MCF 10A (cell line): ENCODE measurements around the gene FMC1. TPM values are rescaled to one million over a fixed set of nuclear protein-coding genes. Genes with fewer than 3 reads are reported as not detected.

Source experiments
- BruUV-seq: library from RNA; stranded (reverse); fragments of 400-500 nt; replicated peaks from 2 replicates; lab custom pipeline; 2021; lab: Mats Ljungman, UMichigan
- CTCF ChIA-PET: fragments of 300-600 bp; sonication (Branson Sonifier 250); formaldehyde crosslinking; extraction: SDS; loops from one replicate; lab custom pipeline; 2021; ENCODE audit warnings: antibody characterized with exemption, inconsistent platforms; lab: Yijun Ruan, JAX
- POLR2A ChIA-PET: fragments of 300-600, 350-650 bp; sonication (Branson Sonifier 250); formaldehyde crosslinking; extraction: SDS; loops from one replicate; lab custom pipeline; 2020; ENCODE audit warnings: antibody characterized with exemption, inconsistent platforms; lab: Yijun Ruan, JAX
- DNase-seq: peaks from one replicate; pipeline ENCODE4 v3.0.0-alpha.2; 2018; ENCODE audit not compliant: unreplicated experiment
- H3K27ac Mint-ChIP-seq: one replicate; pipeline ENCODE4 v1.8.0; 2022; ENCODE audit warnings: mild to moderate bottlenecking, low read depth, mixed read lengths; ENCODE audit not compliant: unreplicated experiment
- H3K27me3 Mint-ChIP-seq: one replicate; pipeline ENCODE4 v1.8.0; 2022; ENCODE audit warnings: mixed read lengths; ENCODE audit not compliant: insufficient read depth, unreplicated experiment
- H3K36me3 Mint-ChIP-seq: one replicate; pipeline ENCODE4 v1.8.0; 2022; ENCODE audit warnings: mild to moderate bottlenecking, moderate library complexity, mixed read lengths; ENCODE audit not compliant: insufficient read depth, unreplicated experiment
- H3K4me1 Mint-ChIP-seq: one replicate; pipeline ENCODE4 v1.8.0; 2022; ENCODE audit warnings: mixed read lengths; ENCODE audit not compliant: insufficient read depth, unreplicated experiment
- H3K4me3 Mint-ChIP-seq: one replicate; pipeline ENCODE4 v1.8.0; 2022; ENCODE audit warnings: mild to moderate bottlenecking, moderate library complexity, mixed read lengths; ENCODE audit not compliant: unreplicated experiment
- H3K9me3 Mint-ChIP-seq: one replicate; pipeline ENCODE4 v1.8.0; 2022; ENCODE audit warnings: mixed read lengths; ENCODE audit not compliant: unreplicated experiment
- intact Hi-C: fragments of 100-400 bp; cut with micrococcal nuclease; formaldehyde crosslinking; loops from 2 replicates; pipeline ENCODE4 v1.14.1; 2022
- total RNA-seq: library from RNA; stranded (reverse); gene quantifications from 2 replicates; pipeline ENCODE4 v1.2.3, GENCODE V29; 2022
- TF ChIP-seq, protein P1 (sequence below): fragments of 200-600 bp; IDR thresholded peaks from one replicate; pipeline ENCODE4 v1.8.0; 2022; ENCODE audit warnings: antibody characterized with exemption, mild to moderate bottlenecking; ENCODE audit not compliant: unreplicated experiment

Gene FMC1
- total RNA-seq, 1 experiment from 2014 or later = 11.8 TPM

DNA sequence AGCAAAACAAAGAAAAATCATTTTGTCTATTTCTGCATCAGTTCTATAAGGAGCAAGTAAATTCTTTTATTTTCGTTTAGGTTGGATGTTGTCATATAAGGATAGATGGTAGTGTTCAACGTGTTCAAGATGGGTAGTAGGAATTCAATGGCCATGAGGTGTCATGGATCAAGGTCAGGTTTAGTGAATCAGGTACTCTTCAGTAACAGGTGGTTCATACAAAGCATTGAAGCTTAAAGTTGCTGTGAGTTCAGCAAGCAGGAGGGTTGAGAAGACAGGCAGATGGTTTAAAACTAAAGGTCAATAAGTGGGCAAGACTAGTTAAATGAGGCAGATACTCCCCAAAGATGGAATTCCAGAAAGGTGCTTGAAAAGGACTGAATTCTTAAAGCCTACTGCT is 24.2 kb downstream of the FMC1 start:
- H3K27me3 Mint-ChIP-seq = no peaks in the 10 kb centered on the region
- no peak overlapping the region for H3K27ac Mint-ChIP-seq
- H3K36me3 Mint-ChIP-seq = peaks cover 45% of the 10 kb centered on the region
- ChIA-PET CTCF (no interaction called here), POLR2A (interaction anchor here (0.5 to 3.5 kb wide), 2 partner anchors 9 to 317 kb away, joined by 3 to 27 read pairs; no protein-coding TSS in a partner anchor)
- intact Hi-C loops = no loop called here
- no peaks in the 10 kb centered on the region for H3K9me3 Mint-ChIP-seq
- H3K4me1 Mint-ChIP-seq = peaks cover 29% of the 10 kb centered on the region
- DNase-seq = no peak
- TF ChIP-seq, protein P1, sequence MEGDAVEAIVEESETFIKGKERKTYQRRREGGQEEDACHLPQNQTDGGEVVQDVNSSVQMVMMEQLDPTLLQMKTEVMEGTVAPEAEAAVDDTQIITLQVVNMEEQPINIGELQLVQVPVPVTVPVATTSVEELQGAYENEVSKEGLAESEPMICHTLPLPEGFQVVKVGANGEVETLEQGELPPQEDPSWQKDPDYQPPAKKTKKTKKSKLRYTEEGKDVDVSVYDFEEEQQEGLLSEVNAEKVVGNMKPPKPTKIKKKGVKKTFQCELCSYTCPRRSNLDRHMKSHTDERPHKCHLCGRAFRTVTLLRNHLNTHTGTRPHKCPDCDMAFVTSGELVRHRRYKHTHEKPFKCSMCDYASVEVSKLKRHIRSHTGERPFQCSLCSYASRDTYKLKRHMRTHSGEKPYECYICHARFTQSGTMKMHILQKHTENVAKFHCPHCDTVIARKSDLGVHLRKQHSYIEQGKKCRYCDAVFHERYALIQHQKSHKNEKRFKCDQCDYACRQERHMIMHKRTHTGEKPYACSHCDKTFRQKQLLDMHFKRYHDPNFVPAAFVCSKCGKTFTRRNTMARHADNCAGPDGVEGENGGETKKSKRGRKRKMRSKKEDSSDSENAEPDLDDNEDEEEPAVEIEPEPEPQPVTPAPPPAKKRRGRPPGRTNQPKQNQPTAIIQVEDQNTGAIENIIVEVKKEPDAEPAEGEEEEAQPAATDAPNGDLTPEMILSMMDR = no peak
- BruUV-seq = no TSS peak
- H3K4me3 Mint-ChIP-seq = no peak overlapping the region

DNA sequence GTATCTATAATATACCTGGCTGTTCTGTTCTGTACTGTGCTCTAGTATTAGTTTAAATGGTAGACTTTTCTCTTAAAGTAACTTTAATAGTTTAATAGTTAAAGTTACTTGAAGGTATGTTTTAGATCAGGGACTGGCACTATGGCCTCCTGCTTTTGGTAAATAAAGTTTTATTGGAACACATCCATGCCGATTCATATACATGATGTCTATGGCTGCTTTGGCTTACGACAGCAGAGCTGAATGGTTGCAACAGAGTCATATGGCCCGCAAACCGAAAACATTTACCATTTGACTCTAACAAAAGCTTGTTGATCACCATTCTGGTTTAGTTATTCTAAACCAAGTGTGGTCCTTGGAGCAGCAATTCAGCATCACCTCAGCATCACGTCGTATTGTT is 25.3 kb downstream of the FMC1 start:
- CTCF ChIA-PET = no interaction called here
- no TSS peak for BruUV-seq
- Mint-ChIP-seq H3K27me3 (no peaks in the 10 kb centered on the region), H3K9me3 (no peaks in the 10 kb centered on the region), H3K4me3 (no peak overlapping the region), H3K4me1 (peaks cover 39% of the 10 kb centered on the region), H3K36me3 (peaks cover 52% of the 10 kb centered on the region), H3K27ac (no peak overlapping the region)
- intact Hi-C loops = no loop called here
- no peak for DNase-seq
- TF ChIP-seq, protein P1 = no peak
- POLR2A ChIA-PET = interaction anchor here (0.7 to 3.5 kb wide), 3 partner anchors 8 to 124 kb away, joined by 3 to 27 read pairs (median 4); no protein-coding TSS in a partner anchor

GRCh38 chr7:139367438-139368155 is 26.5 kb downstream of the FMC1 start:
- BruUV-seq = no TSS peak
- ChIA-PET POLR2A (interaction anchor here (0.7 kb wide), 1 partner anchor 9 kb away, joined by 3 read pairs; no protein-coding TSS in a partner anchor), CTCF (no interaction called here)
- intact Hi-C loops = no loop called here
- no peak for DNase-seq
- Mint-ChIP-seq H3K27me3 (no peaks in the 10 kb centered on the region), H3K27ac (no peak overlapping the region), H3K9me3 (no peaks in the 10 kb centered on the region), H3K36me3 (peaks cover 56% of the 10 kb centered on the region), H3K4me3 (no peak overlapping the region), H3K4me1 (peaks cover 46% of the 10 kb centered on the region)
- TF ChIP-seq, protein P1 = no peak

DNA sequence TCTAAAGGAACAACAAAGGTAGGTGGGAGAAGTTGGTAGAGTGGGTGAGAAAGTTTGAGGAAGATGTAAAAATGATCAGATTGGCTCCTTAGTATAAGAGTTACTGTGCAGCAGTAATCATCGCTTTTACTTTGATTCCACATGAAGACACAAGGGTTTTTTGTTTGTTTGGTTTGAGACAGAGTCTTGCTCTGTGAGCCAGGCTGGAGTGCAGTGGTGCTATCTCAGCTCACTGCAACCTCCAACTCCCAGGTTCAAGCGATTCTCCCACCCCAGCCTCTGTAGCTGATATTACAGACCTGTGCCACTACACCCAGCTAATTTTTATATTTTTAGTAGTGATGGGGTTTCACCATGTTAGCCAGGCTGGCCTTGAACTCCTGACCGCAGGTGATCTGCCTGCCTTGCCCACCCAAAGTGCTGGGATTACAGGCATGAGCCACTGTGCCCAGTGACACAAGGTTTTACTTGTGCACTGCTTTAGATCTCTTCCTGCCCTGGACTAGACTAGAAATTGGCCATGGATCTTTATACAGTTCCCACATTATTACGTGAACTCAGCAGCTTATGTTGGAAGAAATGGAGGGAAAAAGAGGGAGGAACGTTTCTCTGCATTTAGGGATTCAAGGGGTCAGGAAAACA is 29.3 kb downstream of the FMC1 start:
- CTCF ChIA-PET = interaction anchor here (0.6 to 0.7 kb wide), 2 partner anchors 36 to 740 kb away, joined by 3 to 4 read pairs; no protein-coding TSS in a partner anchor
- TF ChIP-seq, protein P1 = no peak
- Mint-ChIP-seq H3K27me3 (no peaks in the 10 kb centered on the region), H3K36me3 (peaks cover 48% of the 10 kb centered on the region), H3K27ac (peak overlapping the region; percentile 32), H3K4me3 (no peak overlapping the region), H3K4me1 (peaks cover 37% of the 10 kb centered on the region), H3K9me3 (no peaks in the 10 kb centered on the region)
- BruUV-seq = no TSS peak
- intact Hi-C loops = no loop called here
- DNase-seq = no peak
- POLR2A ChIA-PET = interaction anchor here (1.1 to 3.4 kb wide), 2 partner anchors 11 to 1028 kb away, joined by 3 to 23 read pairs; partner anchors contain the start of genes LUC7L2 and SLC37A3
